ENCODE results near the gene THBS2. TPM values are rescaled to one million over a fixed set of nuclear protein-coding genes. Genes with fewer than 3 reads are reported as not detected.

Gene THBS2
- total and polyA plus RNA-seq, 2 of the 8 experiments (the other 6 are each of a cell fraction or from before 2014, with no cell fraction given): 11.0 to 22.5 TPM

DNA sequence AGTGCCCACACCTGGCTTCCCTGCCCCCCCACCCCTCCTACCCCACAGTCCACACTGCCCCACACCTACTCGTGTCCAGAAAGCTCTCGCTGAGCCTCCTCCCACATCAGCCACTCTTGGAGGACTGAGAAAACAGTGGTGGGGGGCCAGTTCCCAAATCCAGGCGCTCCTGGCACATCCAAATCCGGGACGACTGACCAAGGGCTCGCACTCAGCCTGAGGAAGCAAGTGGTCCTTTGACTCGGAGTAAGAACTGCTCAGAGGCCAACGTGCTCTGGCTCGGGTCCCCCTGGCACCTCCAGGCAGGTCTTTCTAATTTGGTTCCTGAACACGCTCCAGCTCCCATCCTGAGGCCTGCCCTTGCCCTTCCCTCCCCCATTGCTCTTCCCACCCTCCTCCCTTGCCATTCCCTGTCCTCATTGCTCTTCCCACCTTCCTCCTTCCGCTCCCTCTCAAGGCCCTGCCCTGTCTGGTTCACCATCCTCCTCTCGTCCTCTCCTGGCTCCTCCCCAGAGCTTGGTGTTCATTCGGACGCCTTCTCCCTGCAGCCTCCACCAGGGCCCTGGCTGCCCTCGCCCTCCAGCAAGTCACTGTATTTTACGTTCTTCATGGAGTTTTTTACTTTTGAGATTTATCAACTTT is 83.6 kb downstream of the THBS2 start:
- H2BK12ac ChIP-seq (ENCODE audit: low read depth, low read length): no peak overlapping the region
- H3K4ac ChIP-seq (replicated peaks; ENCODE audit: insufficient read length, low read depth, low read length): no peak overlapping the region
- POLR2A ChIA-PET (ENCODE audit: partially characterized antibody): no interaction called here
- H2BK15ac ChIP-seq (ENCODE audit: low read length): no peak overlapping the region
- no peak overlapping the region for H2BK120ac ChIP-seq (replicated peaks; ENCODE audit: low read depth, low read length)
- 82% methylated on average over 13 of the region's 16 CpGs; no CpG with 5 or more reads in 1 of the 2 experiments for WGBS, 2 experiments (ENCODE audit: extremely low coverage in 1 of 2, insufficient coverage in 1 of 2, insufficient read length in 1 of 2, insufficient replicate concordance in 2 of 2, low coverage in 1 of 2, low lambda C conversion rate in 2 of 2, missing lambda C conversion rate in 1 of 2)
- H3K4me1 ChIP-seq (replicated peaks in 1 of 4; ENCODE audit: control insufficient read depth in 3 of 4, insufficient read depth in 4 of 4, low read length in 3 of 4): no peaks in the 10 kb centered on the region
- H3K23me2 ChIP-seq (ENCODE audit: low read depth, low read length): no peaks in the 10 kb centered on the region
- no peak overlapping the region for H2AK5ac ChIP-seq (ENCODE audit: low read depth, low read length)
- no peak overlapping the region for H2BK20ac ChIP-seq (ENCODE audit: low read length)
- H3K4me3 ChIP-seq (ENCODE audit: extremely low read depth in 1 of 4, insufficient read depth in 2 of 4, low read depth in 3 of 4, low read length in 4 of 4): no peak overlapping the region
- FAIRE-seq: no peak
- H3K36me3 ChIP-seq (ENCODE audit: control insufficient read depth in 2 of 4, insufficient read depth in 4 of 4, low read length in 3 of 4): no peaks in the 10 kb centered on the region
- H3K9me3 ChIP-seq (ENCODE audit: insufficient read depth in 2 of 2, low read depth in 1 of 2, low read length in 1 of 2): no peaks in the 10 kb centered on the region
- H4K5ac ChIP-seq (ENCODE audit: insufficient read length, low read depth, low read length): no peak overlapping the region
- no peak overlapping the region for H3K56ac ChIP-seq (replicated peaks; ENCODE audit: insufficient read length, low read depth, low read length)
- no peak overlapping the region for H3K4me2 ChIP-seq (ENCODE audit: insufficient read depth in 1 of 2, low read depth in 2 of 2, low read length in 2 of 2)
- H3K27ac ChIP-seq (ENCODE audit: low read depth, low read length): no peak overlapping the region
- no peak overlapping the region for H4K91ac ChIP-seq (replicated peaks; ENCODE audit: insufficient read length, low read length)
- H3K18ac ChIP-seq (ENCODE audit: extremely low read depth, low read length): no peak overlapping the region
- peak overlapping the region; percentile 35; the same call in 1 of the 2 replicates for H4K8ac ChIP-seq (ENCODE audit: extremely low read depth, insufficient read depth, low read length)
- no peaks in the 10 kb centered on the region for H4K20me1 ChIP-seq (replicated peaks in 1 of 2; ENCODE audit: control insufficient read depth in 1 of 2, insufficient read depth in 2 of 2, low read length in 2 of 2)
- no peaks in the 10 kb centered on the region for H3K27me3 ChIP-seq (replicated peaks in 1 of 4; ENCODE audit: control insufficient read depth in 3 of 4, extremely low read depth in 1 of 4, insufficient read depth in 3 of 4, low read length in 3 of 4)
- no peaks in the 10 kb centered on the region for H3K79me1 ChIP-seq (ENCODE audit: low read depth, low read length)
- no peaks in the 10 kb centered on the region for H3K79me2 ChIP-seq (ENCODE audit: control insufficient read depth in 1 of 2, insufficient read depth in 2 of 2, low read length in 2 of 2)
- CTCF ChIA-PET (ENCODE audit: partially characterized antibody): interaction anchor here (1.0 kb wide), 1 partner anchor 275 kb away, joined by 3 read pairs; no protein-coding TSS in a partner anchor
- DNase-seq (ENCODE audit: low read depth in 1 of 2, low spot score in 2 of 2): no peak
- no peak overlapping the region for H3K23ac ChIP-seq (ENCODE audit: insufficient read length)
- H2AFZ ChIP-seq (ENCODE audit: low read length): no peak overlapping the region
- H3K14ac ChIP-seq (ENCODE audit: insufficient read length): no peak overlapping the region
- no peak overlapping the region for H3K9ac ChIP-seq (replicated peaks in 1 of 4; ENCODE audit: extremely low read depth in 1 of 4, low read depth in 3 of 4, low read length in 3 of 4)
- no peak overlapping the region for H2BK5ac ChIP-seq (ENCODE audit: low read depth, low read length)
- TF ChIP-seq HDAC2 (IDR thresholded peaks at IDR 0.05; ENCODE audit: borderline replicate concordance in 1 of 2, low read depth in 2 of 2, low read length in 2 of 2): no peak

Measured in H1 (cell line).